Subcutaneous adipose tissue (tissue), 4 donors: ENCODE data around the gene SCN3B. TPM values are rescaled to one million over a fixed set of nuclear protein-coding genes. Genes with fewer than 3 reads are reported as not detected.

Experiments
- total RNA-seq, 4 donors: library from RNA; depleted of rRNA; stranded (reverse); fragments of >200 nt; gene quantifications; one replicate each; pipeline ENCODE4 v1.1.0, GENCODE V29; 2016
- TF ChIP-seq, protein P1 (sequence below): fragments of 450-650 bp; IDR thresholded peaks from one replicate; pipeline ENCODE4 v1.5.1; 2016; ENCODE audit warnings: low read depth, mild to moderate bottlenecking, control low read depth, antibody characterized with exemption, moderate library complexity

Gene SCN3B
- total RNA-seq, 4 donors from 2014 or later: 0.17 to 1.5 (median 0.88) TPM

DNA sequence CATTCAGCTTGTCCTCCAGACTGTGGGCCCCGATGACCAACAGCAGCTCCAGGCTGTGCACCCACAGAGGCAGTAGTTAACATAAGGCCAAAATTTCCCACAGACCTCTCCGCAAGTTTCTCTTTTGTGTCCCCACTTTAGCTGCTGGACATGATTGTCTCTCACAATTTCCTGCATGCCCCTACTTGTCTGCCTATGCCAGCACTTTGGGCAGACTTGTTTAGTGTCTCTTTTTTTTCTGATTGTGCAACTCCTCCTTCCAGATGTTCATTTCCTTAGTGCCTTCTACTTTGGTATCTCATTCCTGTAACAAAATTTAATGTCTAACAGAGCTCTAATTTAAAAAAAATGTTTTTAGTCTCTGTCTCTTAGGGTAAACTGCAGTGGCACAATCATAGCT lies 23.8 kb upstream of the SCN3B start:
- TF ChIP-seq, protein P1, sequence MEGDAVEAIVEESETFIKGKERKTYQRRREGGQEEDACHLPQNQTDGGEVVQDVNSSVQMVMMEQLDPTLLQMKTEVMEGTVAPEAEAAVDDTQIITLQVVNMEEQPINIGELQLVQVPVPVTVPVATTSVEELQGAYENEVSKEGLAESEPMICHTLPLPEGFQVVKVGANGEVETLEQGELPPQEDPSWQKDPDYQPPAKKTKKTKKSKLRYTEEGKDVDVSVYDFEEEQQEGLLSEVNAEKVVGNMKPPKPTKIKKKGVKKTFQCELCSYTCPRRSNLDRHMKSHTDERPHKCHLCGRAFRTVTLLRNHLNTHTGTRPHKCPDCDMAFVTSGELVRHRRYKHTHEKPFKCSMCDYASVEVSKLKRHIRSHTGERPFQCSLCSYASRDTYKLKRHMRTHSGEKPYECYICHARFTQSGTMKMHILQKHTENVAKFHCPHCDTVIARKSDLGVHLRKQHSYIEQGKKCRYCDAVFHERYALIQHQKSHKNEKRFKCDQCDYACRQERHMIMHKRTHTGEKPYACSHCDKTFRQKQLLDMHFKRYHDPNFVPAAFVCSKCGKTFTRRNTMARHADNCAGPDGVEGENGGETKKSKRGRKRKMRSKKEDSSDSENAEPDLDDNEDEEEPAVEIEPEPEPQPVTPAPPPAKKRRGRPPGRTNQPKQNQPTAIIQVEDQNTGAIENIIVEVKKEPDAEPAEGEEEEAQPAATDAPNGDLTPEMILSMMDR: no peak

DNA sequence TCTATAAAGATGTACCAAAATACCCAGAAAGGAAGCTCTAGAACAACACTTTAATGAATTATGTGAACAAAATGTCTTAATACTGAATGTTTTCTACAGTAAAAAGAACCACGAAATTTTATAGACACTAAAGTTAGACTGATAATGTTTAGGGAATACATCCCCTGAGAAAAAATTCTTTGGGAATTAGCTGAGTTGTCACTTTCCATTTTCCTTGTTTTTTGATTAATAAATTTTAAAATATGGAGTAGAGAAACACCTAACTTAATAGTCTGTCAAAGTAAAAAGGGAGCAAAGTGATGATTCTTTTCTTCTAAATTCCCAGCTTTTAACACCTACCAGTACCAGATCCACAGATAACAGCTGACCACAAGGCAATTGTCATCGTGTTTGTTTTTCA lies 23.1 kb upstream of the SCN3B start:
- TF ChIP-seq, protein P1: no peak

DNA sequence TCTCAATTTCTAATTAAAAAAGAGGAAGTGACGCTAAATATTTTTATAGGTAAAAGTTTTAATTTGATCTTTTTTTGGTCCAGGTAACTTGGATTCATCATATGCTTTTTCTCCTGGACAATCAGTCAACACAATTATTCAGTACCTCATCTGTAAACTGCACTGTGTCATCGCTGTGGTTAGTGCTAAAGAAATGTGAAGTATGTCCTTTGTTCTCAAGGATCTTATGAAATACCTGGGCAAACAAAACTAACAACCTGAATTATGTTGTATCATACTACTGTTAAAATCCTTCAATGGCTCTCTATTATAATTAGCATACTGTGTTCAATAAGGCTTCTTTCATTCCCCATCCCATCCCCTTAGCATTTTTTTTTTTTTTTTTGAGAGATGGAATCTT lies 19.9 kb upstream of the SCN3B start:
- TF ChIP-seq, protein P1: no peak

DNA sequence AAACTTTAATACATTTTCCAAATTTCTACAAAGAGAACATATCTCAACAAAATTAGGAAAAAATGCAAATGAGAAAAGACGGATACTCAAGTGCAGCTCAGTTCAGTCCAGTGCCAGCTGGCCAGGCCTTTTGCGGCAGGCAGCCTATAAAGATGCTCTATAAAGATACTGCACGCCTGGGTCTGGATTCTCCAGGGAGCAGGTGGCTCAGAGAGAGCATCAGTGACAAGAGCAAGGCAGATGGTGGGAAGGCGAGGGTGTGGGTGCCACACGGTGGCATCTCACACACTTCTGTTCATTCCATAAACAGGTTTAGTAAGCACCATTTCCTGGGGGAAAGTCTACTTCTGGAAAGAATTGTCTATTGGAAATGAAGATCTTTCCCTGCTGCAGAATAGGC lies 18.1 kb upstream of the SCN3B start:
- TF ChIP-seq, protein P1: no peak

DNA sequence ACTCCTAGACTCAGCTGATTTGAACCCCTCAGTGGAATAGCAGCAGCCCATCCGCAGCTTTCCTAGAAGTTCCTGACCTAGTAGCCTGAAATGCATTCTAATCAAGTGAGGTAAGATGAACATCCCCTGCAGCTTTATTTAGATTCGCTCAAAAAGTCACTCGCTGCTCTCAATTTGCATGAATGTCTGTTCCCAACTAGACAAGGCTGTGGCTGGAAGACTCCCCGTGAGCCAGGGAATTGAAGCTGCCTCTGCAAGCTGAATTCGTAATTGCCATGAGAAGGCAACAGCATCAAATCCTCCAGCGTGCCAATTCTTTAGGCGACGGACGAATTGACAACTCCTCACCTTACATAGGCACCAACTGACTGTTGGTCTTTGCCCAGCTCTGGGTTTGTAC lies 17.1 kb upstream of the SCN3B start:
- TF ChIP-seq, protein P1: no peak

DNA sequence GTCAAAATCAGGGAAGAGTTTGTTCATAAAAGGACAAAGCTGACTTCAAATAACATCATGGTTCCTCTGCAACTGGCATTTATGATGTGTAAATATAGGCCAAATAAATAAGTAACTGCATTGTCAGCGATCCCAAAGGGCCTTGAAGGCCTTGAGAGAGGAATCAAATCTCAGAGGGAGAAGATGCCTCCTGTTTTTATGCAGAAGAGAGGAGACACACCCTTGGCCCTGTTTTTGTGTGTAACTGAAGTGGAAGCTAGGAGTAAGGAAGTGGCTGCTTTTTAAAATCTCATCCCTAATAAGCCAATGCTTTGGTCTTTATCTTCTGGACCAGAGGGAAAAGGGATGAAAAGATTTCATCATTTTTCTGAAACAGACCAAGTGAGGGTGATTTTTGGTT lies 15.7 kb upstream of the SCN3B start:
- TF ChIP-seq, protein P1: no peak

DNA sequence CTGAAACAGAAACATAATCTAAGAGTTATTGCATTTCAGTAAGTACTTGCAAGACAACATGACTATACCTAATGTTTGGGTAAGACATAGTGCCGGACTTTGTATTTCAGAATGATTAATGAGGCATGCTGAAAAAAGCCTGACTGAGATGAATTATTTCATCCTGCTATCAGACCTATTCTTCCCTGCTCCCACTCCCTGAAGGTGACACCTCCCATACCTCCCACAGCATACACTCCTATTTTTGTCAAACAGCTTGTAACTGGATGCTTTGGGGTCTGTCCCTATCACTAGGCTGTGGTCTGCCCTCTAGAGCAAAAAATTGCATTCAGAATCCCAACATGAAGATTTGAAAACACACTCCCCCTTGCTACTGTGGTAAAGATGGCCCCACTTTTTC lies 10.9 kb upstream of the SCN3B start:
- TF ChIP-seq, protein P1: no peak
